Nephron progenitor cell (in vitro differentiated cells): ENCODE results near the gene TSHR.
"Not testable (repeated sequence)": the region's sequence is repeated elsewhere in the genome, so short reads cannot be mapped to it uniquely, and the experiment has no call there.

Source experiments
- DNase-seq: peaks from one replicate; pipeline ENCODE4 v3.0.0; 2021
- H3K27ac Mint-ChIP-seq: 2 replicates; pipeline ENCODE4 v1.8.0; 2021; ENCODE audit warnings: mild to moderate bottlenecking, moderate library complexity, mixed read lengths
- H3K27me3 Mint-ChIP-seq: 2 replicates; pipeline ENCODE4 v1.8.0; 2021; ENCODE audit warnings: mild to moderate bottlenecking, low read depth, mixed read lengths; ENCODE audit not compliant: poor library complexity
- H3K36me3 Mint-ChIP-seq: 2 replicates; pipeline ENCODE4 v1.8.0; 2021; ENCODE audit warnings: low read depth, mixed read lengths
- H3K4me1 Mint-ChIP-seq: 2 replicates; pipeline ENCODE4 v1.8.0; 2021; ENCODE audit warnings: mixed read lengths
- H3K4me3 Mint-ChIP-seq: 2 replicates; pipeline ENCODE4 v1.8.0; 2021; ENCODE audit warnings: mild to moderate bottlenecking, moderate library complexity, mixed read lengths
- H3K9me3 Mint-ChIP-seq: 2 replicates; pipeline ENCODE4 v1.8.0; 2021; ENCODE audit warnings: mild to moderate bottlenecking, moderate library complexity, mixed read lengths
- TF ChIP-seq, protein P1 (sequence below): fragments of 200-600 bp; sonication (generic); IDR thresholded peaks from 2 replicates; pipeline ENCODE4 v1.5.0; 2021; ENCODE audit warnings: antibody characterized with exemption

The TSHR gene

DNA sequence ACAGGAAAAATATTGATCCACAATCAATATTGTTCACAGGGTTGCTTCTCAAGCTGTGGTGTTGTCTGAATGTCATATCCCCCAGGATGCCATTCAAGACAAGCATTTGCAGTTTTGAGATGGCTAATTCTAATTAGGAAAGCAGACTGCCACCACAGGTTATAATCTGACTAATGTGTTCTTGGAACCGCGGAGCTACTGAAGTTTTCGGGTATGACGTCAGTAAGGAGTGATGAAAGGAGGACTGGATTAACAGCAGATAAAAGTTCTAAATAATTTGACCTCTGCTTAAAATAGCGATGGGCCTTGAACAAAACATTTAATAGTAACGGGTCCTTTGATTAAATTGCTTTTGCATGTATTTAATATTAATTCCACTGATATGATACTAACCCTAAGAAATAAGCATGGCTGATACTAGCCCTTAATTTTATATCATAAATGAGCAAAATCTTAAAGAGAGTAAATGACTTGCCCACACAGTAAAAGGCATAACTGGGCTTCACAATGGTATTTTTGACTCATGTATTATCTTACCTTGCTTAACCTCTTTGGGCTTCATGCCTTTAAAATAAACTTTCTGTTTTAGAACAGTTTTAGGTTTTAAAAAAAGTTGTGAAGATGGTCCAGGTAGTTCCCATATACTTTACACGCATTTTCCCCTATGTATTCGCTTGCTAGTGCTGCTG lies 50.3 kb downstream of the TSHR start:
- Mint-ChIP-seq H3K4me3 (no peak overlapping the region), H3K9me3 (no peaks in the 10 kb centered on the region), H3K27ac (no peak overlapping the region), H3K36me3 (no peaks in the 10 kb centered on the region), H3K4me1 (no peaks in the 10 kb centered on the region), H3K27me3 (peaks cover 4% of the 10 kb centered on the region)
- no peak for DNase-seq
- TF ChIP-seq, protein P1, sequence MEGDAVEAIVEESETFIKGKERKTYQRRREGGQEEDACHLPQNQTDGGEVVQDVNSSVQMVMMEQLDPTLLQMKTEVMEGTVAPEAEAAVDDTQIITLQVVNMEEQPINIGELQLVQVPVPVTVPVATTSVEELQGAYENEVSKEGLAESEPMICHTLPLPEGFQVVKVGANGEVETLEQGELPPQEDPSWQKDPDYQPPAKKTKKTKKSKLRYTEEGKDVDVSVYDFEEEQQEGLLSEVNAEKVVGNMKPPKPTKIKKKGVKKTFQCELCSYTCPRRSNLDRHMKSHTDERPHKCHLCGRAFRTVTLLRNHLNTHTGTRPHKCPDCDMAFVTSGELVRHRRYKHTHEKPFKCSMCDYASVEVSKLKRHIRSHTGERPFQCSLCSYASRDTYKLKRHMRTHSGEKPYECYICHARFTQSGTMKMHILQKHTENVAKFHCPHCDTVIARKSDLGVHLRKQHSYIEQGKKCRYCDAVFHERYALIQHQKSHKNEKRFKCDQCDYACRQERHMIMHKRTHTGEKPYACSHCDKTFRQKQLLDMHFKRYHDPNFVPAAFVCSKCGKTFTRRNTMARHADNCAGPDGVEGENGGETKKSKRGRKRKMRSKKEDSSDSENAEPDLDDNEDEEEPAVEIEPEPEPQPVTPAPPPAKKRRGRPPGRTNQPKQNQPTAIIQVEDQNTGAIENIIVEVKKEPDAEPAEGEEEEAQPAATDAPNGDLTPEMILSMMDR: no peak

DNA sequence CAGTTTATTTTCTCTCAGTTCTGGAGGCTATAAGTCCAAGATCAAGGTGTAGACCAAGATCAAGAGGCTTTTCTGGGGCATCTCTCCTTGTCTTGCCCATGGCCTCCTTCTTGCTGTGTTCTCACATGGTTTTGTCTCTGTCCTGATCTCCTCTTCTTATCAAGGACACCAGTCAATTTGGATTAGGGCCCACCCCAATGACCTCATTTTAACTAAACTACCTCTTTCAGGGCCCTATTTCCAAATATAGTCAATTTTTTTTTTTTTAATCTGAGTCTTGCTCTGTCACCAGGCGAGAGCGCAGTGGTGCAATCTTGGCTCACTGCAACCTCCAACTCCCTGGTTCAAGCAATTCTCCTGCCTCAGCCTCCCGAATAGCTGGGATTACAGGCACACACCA lies 50.8 kb downstream of the TSHR start:
- H3K4me1 Mint-ChIP-seq: no peaks in the 10 kb centered on the region
- H3K4me3 Mint-ChIP-seq: no peak overlapping the region
- no peak for DNase-seq
- no peaks in the 10 kb centered on the region for H3K36me3 Mint-ChIP-seq
- H3K27me3 Mint-ChIP-seq: peaks cover 4% of the 10 kb centered on the region
- no peaks in the 10 kb centered on the region for H3K9me3 Mint-ChIP-seq
- no peak overlapping the region for H3K27ac Mint-ChIP-seq
- TF ChIP-seq, protein P1: no peak

DNA sequence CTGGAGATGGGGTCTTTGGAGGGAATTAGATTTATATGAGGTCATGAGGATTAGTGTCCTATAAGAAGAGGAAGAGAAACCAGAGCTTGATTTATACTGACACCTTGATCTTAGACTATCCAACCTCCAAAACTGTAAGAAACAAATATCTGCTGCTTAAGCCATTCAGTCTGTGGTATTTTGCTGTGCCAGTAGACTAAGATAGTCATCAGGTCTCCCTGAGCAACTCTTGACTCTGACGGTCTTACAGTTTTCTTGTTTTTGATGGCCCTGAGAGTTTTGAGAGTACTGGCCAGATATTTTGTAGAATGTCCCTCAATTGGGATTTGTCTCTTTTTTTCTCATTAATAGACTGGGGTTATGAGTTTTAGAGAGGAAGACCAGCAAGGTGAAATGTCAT lies 51.7 kb downstream of the TSHR start:
- H3K36me3 Mint-ChIP-seq: no peaks in the 10 kb centered on the region
- H3K27ac Mint-ChIP-seq: no peak overlapping the region
- H3K27me3 Mint-ChIP-seq: peaks cover 4% of the 10 kb centered on the region
- H3K9me3 Mint-ChIP-seq: no peaks in the 10 kb centered on the region
- TF ChIP-seq, protein P1: no peak
- no peak overlapping the region for H3K4me3 Mint-ChIP-seq
- H3K4me1 Mint-ChIP-seq: no peaks in the 10 kb centered on the region
- no peak for DNase-seq

DNA sequence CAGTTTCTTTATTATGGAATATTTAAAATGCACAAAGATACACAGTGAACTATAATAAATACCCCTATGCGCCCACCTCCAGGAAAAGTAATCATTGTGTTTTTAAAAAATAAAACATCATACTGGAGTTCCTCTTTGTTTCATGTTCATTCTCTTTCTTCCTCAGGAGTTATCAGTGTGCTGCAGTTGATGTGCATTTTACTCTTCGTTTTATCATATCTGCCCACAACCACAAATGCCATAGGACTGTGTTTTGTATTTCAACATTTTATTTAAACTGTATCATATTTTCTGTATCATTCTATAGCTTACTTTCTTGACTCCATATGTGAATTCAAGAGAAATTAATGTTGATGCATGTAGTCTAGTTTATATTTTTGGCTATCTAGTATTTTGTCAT lies 53.9 kb downstream of the TSHR start:
- H3K27me3 Mint-ChIP-seq: no peaks in the 10 kb centered on the region
- peaks cover 13% of the 10 kb centered on the region for H3K9me3 Mint-ChIP-seq
- H3K4me1 Mint-ChIP-seq: no peaks in the 10 kb centered on the region
- no peak overlapping the region for H3K4me3 Mint-ChIP-seq
- TF ChIP-seq, protein P1: no peak
- DNase-seq: no peak
- no peaks in the 10 kb centered on the region for H3K36me3 Mint-ChIP-seq
- no peak overlapping the region for H3K27ac Mint-ChIP-seq

DNA sequence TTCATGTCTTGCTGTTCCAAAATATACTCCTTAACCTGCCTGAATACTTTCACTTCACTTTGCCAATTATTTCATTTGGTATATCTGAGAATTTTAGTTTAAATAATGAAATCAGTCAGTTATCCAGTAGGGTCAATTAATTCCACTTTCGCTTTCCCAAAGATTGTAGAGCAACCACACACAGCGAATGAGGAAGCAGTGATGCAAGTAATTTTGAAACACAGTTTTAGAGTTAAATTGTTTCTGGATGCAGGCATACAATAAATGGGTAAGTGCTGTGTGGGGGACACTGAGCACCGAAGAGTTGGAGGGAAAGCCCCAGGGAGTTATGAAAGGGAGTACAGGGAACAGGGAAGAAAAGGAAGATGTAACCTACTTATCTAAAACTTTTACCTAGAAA lies 62.8 kb downstream of the TSHR start:
- Mint-ChIP-seq H3K9me3 (peaks cover 11% of the 10 kb centered on the region), H3K27me3 (peaks cover 8% of the 10 kb centered on the region), H3K4me3 (no peak overlapping the region), H3K36me3 (no peaks in the 10 kb centered on the region), H3K27ac (no peak overlapping the region), H3K4me1 (no peaks in the 10 kb centered on the region)
- no peak for DNase-seq
- TF ChIP-seq, protein P1: no peak

DNA sequence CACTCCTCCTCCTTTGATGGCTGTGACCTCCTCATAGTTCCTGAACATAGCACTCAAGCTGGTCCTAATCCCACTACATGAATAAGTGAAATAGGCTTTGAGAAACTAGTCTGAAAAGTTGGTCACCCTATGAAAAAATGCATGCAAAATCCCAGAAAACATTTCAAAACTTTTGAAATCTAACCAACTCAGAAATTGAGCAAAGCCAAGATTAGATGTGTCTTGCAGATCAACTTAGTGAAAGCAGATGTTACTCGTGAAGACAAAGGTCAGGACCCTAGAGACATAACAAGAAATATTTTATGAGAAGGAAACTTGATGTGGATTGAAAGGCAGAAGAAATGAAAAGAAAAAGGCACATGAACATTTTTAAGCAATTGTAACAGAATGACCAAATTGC lies 63.3 kb downstream of the TSHR start:
- Mint-ChIP-seq H3K4me1 (no peaks in the 10 kb centered on the region), H3K27ac (no peak overlapping the region), H3K9me3 (peaks cover 7% of the 10 kb centered on the region), H3K36me3 (no peaks in the 10 kb centered on the region), H3K4me3 (no peak overlapping the region), H3K27me3 (peaks cover 8% of the 10 kb centered on the region)
- TF ChIP-seq, protein P1: no peak
- DNase-seq: no peak

DNA sequence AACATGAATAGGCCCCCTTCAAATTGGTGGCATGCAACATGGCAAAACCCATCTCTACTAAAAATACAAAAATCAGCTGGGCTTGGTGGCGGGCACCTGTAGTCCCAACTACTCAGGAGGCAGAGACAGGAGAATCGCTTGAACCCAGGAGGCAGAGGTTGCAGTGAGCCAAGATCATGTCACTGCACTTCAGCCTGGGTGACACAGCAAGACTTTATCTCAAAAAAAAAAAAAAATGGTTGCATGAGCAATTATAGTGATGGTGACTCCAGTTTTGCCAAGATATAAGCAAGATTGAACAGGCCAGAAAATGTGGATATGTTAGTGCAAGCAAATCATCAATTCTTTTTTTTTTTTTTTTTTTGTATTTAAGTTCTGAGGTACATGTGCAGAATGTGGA lies 63.7 kb downstream of the TSHR start:
- H3K4me3 Mint-ChIP-seq, H3K9me3 Mint-ChIP-seq, DNase-seq, H3K27ac Mint-ChIP-seq, H3K4me1 Mint-ChIP-seq, H3K27me3 Mint-ChIP-seq, H3K36me3 Mint-ChIP-seq: not testable (repeated sequence)
